DOHH2 (cell line): Measurements from ENCODE around the gene ADAMTS8.

Experiments
- H3F3A ChIP-seq: fragments of 200-600 bp; sonication (generic), shearing (Covaris generic); 2 replicates; pipeline ENCODE4 v1.6.0; 2016; ENCODE audit warnings: antibody characterized with exemption, mild to moderate bottlenecking; ENCODE audit not compliant: control insufficient read depth, insufficient read depth
- H3K27ac ChIP-seq: fragments of 200-600 bp; sonication (generic); 2 replicates; pipeline ENCODE4 v1.5.1; 2014; ENCODE audit warnings: low read depth, mild to moderate bottlenecking, low read length, moderate library complexity
- H3K27me3 ChIP-seq: fragments of 200-600 bp; sonication (generic); 2 replicates; pipeline ENCODE4 v1.6.1; 2014; ENCODE audit warnings: mild to moderate bottlenecking, low read length, mixed read lengths; ENCODE audit not compliant: control insufficient read depth
- H3K36me3 ChIP-seq: fragments of 200-600 bp; sonication (generic); 2 replicates; pipeline ENCODE4 v1.6.1; 2014; ENCODE audit warnings: mild to moderate bottlenecking, low read length, moderate library complexity, mixed read lengths; ENCODE audit not compliant: control insufficient read depth
- H3K4me1 ChIP-seq: fragments of 200-600 bp; sonication (generic); 2 replicates; pipeline ENCODE4 v1.6.1; 2014; ENCODE audit warnings: mild to moderate bottlenecking, low read length, mixed read lengths; ENCODE audit not compliant: control insufficient read depth
- H3K4me2 ChIP-seq: fragments of 200-600 bp; sonication (generic); 2 replicates; pipeline ENCODE4 v1.6.0; 2014; ENCODE audit warnings: mild to moderate bottlenecking, low read length, moderate library complexity
- H3K4me3 ChIP-seq: fragments of 200-600 bp; sonication (generic); 2 replicates; pipeline ENCODE4 v1.5.1; 2014; ENCODE audit warnings: mild to moderate bottlenecking, low read length, mixed read lengths
- H3K79me2 ChIP-seq: fragments of 200-600 bp; sonication (generic); 2 replicates; pipeline ENCODE4 v1.6.1; 2014; ENCODE audit warnings: mild to moderate bottlenecking, low read length, mixed read lengths; ENCODE audit not compliant: control insufficient read depth
- H3K9me2 ChIP-seq: fragments of 200-600 bp; sonication (generic); replicated peaks from 2 replicates; pipeline ENCODE4 v1.6.1; 2014; ENCODE audit warnings: mild to moderate bottlenecking, low read length, mixed read lengths; ENCODE audit not compliant: control insufficient read depth
- H3K9me3 ChIP-seq: fragments of 200-600 bp; sonication (generic); 2 replicates; pipeline ENCODE4 v1.6.1; 2014; ENCODE audit warnings: antibody characterized with exemption, low read length, mixed read lengths; ENCODE audit not compliant: control insufficient read depth, insufficient read depth
- H4K20me1 ChIP-seq: fragments of 200-600 bp; sonication (generic); 2 replicates; pipeline ENCODE4 v1.6.0; 2014; ENCODE audit warnings: low read depth, mild to moderate bottlenecking, antibody characterized with exemption, low read length, moderate library complexity; ENCODE audit not compliant: control insufficient read depth, insufficient read depth
- CTCF ChIP-seq: fragments of 200-600 bp; sonication (generic); IDR thresholded peaks from one replicate; pipeline ENCODE4 v1.5.1; 2014; ENCODE audit warnings: antibody characterized with exemption, mild to moderate bottlenecking, low read depth, low read length; ENCODE audit not compliant: poor library complexity, severe bottlenecking
- EZH2phosphoT487 ChIP-seq: fragments of 200-600 bp; sonication (generic); IDR thresholded peaks from 2 replicates; pipeline ENCODE4 v1.6.1; 2017; ENCODE audit warnings: borderline replicate concordance, mild to moderate bottlenecking, antibody characterized with exemption, low read length, moderate library complexity, mixed read lengths

The ADAMTS8 gene

GRCh38 chr11:130448416-130449309, 20.3 kb upstream of the ADAMTS8 start, which contains the start of gene ADAMTS15:
Gene ADAMTS15 (plus strand): TSS chr11:130448645. CDS start chr11:130448974, 329 bp downstream.
- no peak within 1 kb of the TSS for H3K4me2 ChIP-seq
- no peaks in the 10 kb centered on the region for H3K79me2 ChIP-seq
- H3K27ac ChIP-seq, result no peak within 1 kb of the TSS
- H3K36me3 ChIP-seq, result no peaks in the 10 kb centered on the region
- H3K4me3 ChIP-seq, result no peak within 1 kb of the TSS
- no peaks in the 10 kb centered on the region for H3K27me3 ChIP-seq
- TF ChIP-seq EZH2phosphoT487 (no peak), CTCF (no peak)
- no peaks in the 10 kb centered on the region for H3F3A ChIP-seq
- H3K9me2 ChIP-seq, result no peaks in the 10 kb centered on the region
- no peaks in the 10 kb centered on the region for H3K9me3 ChIP-seq
- H4K20me1 ChIP-seq, result no peaks in the 10 kb centered on the region
- H3K4me1 ChIP-seq, result no peaks in the 10 kb centered on the region

DNA sequence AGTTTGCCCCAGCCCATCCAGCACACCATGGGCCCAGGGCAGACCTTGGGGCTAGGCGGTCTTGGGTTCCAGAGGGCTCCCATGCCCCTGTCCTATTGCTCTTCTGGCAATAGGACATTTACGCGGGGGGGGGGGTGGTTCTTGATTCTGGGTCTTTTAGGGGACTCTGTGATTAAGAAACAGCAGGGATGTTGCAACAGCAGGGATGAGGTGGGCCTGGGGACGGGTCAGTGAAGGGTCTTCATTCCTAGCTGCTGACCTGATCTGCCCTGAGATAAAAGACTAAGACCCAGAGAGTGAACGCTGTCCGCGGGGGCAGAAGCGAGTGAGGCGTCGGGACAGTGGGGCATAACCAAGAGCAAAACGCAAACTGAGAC, 19.6 kb upstream of the ADAMTS8 start:
- no peaks in the 10 kb centered on the region for H3K4me1 ChIP-seq
- TF ChIP-seq CTCF, result no peak
- no peak for TF ChIP-seq EZH2phosphoT487
- H3K4me2 ChIP-seq, result no peak overlapping the region
- no peaks in the 10 kb centered on the region for H3K9me3 ChIP-seq
- no peaks in the 10 kb centered on the region for H3K79me2 ChIP-seq
- H3K27ac ChIP-seq, result no peak overlapping the region
- H3K9me2 ChIP-seq, result no peaks in the 10 kb centered on the region
- H3K27me3 ChIP-seq, result no peaks in the 10 kb centered on the region
- H3K36me3 ChIP-seq, result no peaks in the 10 kb centered on the region
- no peaks in the 10 kb centered on the region for H4K20me1 ChIP-seq
- no peak overlapping the region for H3K4me3 ChIP-seq
- no peaks in the 10 kb centered on the region for H3F3A ChIP-seq

- Histone ChIP-seq H3K4me1 (no peaks in the 10 kb centered on the region), H3K79me2 (no peaks in the 10 kb centered on the region), H4K20me1 (no peaks in the 10 kb centered on the region), H3K27me3 (no peaks in the 10 kb centered on the region), H3K9me2 (no peaks in the 10 kb centered on the region), H3K36me3 (no peaks in the 10 kb centered on the region), H3F3A (no peaks in the 10 kb centered on the region), H3K27ac (no peak overlapping the region), H3K4me2 (no peak overlapping the region), H3K9me3 (no peaks in the 10 kb centered on the region), H3K4me3 (no peak overlapping the region)
- TF ChIP-seq CTCF, result no peak
- TF ChIP-seq EZH2phosphoT487, result no peak
Measured at GRCh38 chr11:130445788-130446187, 17.4 kb upstream of the ADAMTS8 start.
